Measurements from ENCODE around the gene TET3. TPM values are rescaled to one million over a fixed set of nuclear protein-coding genes. Genes with fewer than 3 reads are reported as not detected.

Gene TET3
- polyA plus RNA-seq, 1 experiment = 2.1 TPM

GRCh38 chr2:74026687-74027241 lies 42.1 kb downstream of the TET3 start:
- Histone ChIP-seq H3K27me3 (ENCODE audit: control insufficient read depth, insufficient read depth, low read length) (no peaks in the 10 kb centered on the region), H3K36me3 (ENCODE audit: control insufficient read depth, insufficient read depth, low read length) (no peaks in the 10 kb centered on the region), H3K4me3 (ENCODE audit: low read depth, low read length) (no peak overlapping the region)
- DNase-seq (ENCODE audit: low read depth) = no peak
- ChIA-PET CTCF (interaction anchor here (0.6 kb wide), 1 partner anchor 10 kb away, joined by 3 read pairs; no protein-coding TSS in a partner anchor), POLR2A (interaction anchor here (0.7 kb wide), 1 partner anchor 25 kb away, joined by 8 read pairs; no protein-coding TSS in a partner anchor)
- no peak for TF ChIP-seq CTCF (IDR thresholded peaks at IDR 0.05; ENCODE audit: insufficient read depth, low read depth, low read length)

- Histone ChIP-seq H3K27me3 (ENCODE audit: control insufficient read depth, insufficient read depth, low read length) (no peaks in the 10 kb centered on the region), H3K36me3 (ENCODE audit: control insufficient read depth, insufficient read depth, low read length) (no peaks in the 10 kb centered on the region), H3K4me3 (ENCODE audit: low read depth, low read length) (no peak overlapping the region)
- CTCF ChIA-PET = no interaction called here
- DNase-seq (ENCODE audit: low read depth) = no peak
- TF ChIP-seq CTCF (IDR thresholded peaks at IDR 0.05; ENCODE audit: insufficient read depth, low read depth, low read length) = no peak
- POLR2A ChIA-PET = no interaction called here
Measured at GRCh38 chr2:74027496-74027895, 42.8 kb downstream of the TET3 start.

- Histone ChIP-seq H3K27me3 (ENCODE audit: control insufficient read depth, insufficient read depth, low read length) (no peaks in the 10 kb centered on the region), H3K4me3 (ENCODE audit: low read depth, low read length) (no peak overlapping the region), H3K36me3 (ENCODE audit: control insufficient read depth, insufficient read depth, low read length) (no peaks in the 10 kb centered on the region)
- no peak for DNase-seq (ENCODE audit: low read depth)
- POLR2A ChIA-PET = no interaction called here
- TF ChIP-seq CTCF (IDR thresholded peaks at IDR 0.05; ENCODE audit: insufficient read depth, low read depth, low read length) = no peak
- CTCF ChIA-PET = no interaction called here
Measured at GRCh38 chr2:74028290-74028689, 43.6 kb downstream of the TET3 start.

GRCh38 chr2:74028741-74029140 lies 44.0 kb downstream of the TET3 start:
- CTCF ChIA-PET = no interaction called here
- no peak for TF ChIP-seq CTCF (IDR thresholded peaks at IDR 0.05; ENCODE audit: insufficient read depth, low read depth, low read length)

GRCh38 chr2:74029714-74030397 lies 45.1 kb downstream of the TET3 start:
- no peak for DNase-seq (ENCODE audit: low read depth)
- no peaks in the 10 kb centered on the region for H3K36me3 ChIP-seq (ENCODE audit: control insufficient read depth, insufficient read depth, low read length)
- ChIA-PET POLR2A (no interaction called here), CTCF (interaction anchor here (0.9 kb wide), 1 partner anchor 206 kb away, joined by 3 read pairs; no protein-coding TSS in a partner anchor)
- H3K4me3 ChIP-seq (ENCODE audit: low read depth, low read length) = no peak overlapping the region
- no peaks in the 10 kb centered on the region for H3K27me3 ChIP-seq (ENCODE audit: control insufficient read depth, insufficient read depth, low read length)
- TF ChIP-seq CTCF (IDR thresholded peaks at IDR 0.05; ENCODE audit: insufficient read depth, low read depth, low read length) = no peak

More at GRCh38 chr2:74028741-74029140, 44.0 kb downstream of the TET3 start:
- DNase-seq (ENCODE audit: low read depth) = no peak
- H3K4me3 ChIP-seq (ENCODE audit: low read depth, low read length) = no peak overlapping the region
- no peaks in the 10 kb centered on the region for H3K27me3 ChIP-seq (ENCODE audit: control insufficient read depth, insufficient read depth, low read length)
- no peaks in the 10 kb centered on the region for H3K36me3 ChIP-seq (ENCODE audit: control insufficient read depth, insufficient read depth, low read length)
- POLR2A ChIA-PET = no interaction called here

Measured in BJ (cell line).